ENCODE results near the gene STK26.

DNA sequence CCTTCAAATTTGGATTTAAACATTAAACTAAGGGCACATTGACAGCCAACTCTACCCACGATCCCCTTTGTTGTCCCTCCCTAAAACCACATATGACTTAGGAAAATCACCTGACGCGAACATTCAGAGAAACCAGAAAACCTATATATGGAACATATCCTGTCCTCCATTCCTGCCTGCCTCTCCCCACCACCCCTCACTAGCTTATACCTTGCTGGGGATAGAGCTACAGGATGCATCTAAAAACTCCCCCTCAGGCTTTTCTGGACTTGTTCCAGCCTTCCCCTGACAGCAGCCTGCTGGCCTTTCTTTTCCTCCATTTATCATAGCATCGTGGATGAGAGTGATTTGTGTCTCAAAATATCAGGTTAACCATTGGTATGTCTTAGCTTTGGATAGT is 8.8 kb downstream of the STK26 start:
- TF ChIP-seq CTCF (conservative IDR thresholded peaks at IDR 0.05; ENCODE audit: low read depth in 2 of 2) (no peak), EZH2 (IDR thresholded peaks at IDR 0.05; ENCODE audit: low read depth, unreplicated experiment) (no peak), STAT1 (IDR thresholded peaks at IDR 0.05; ENCODE audit: unreplicated experiment) (no peak), POLR2AphosphoS5 (IDR thresholded peaks at IDR 0.05; ENCODE audit: low read depth) (no peak), JUNB (IDR thresholded peaks at IDR 0.05; ENCODE audit: unreplicated experiment) (no peak), CREB1 (CRISPR knock-in tag; IDR thresholded peaks at IDR 0.05; ENCODE audit: low read depth) (no peak)
- TF ChIP-seq, protein P1, sequence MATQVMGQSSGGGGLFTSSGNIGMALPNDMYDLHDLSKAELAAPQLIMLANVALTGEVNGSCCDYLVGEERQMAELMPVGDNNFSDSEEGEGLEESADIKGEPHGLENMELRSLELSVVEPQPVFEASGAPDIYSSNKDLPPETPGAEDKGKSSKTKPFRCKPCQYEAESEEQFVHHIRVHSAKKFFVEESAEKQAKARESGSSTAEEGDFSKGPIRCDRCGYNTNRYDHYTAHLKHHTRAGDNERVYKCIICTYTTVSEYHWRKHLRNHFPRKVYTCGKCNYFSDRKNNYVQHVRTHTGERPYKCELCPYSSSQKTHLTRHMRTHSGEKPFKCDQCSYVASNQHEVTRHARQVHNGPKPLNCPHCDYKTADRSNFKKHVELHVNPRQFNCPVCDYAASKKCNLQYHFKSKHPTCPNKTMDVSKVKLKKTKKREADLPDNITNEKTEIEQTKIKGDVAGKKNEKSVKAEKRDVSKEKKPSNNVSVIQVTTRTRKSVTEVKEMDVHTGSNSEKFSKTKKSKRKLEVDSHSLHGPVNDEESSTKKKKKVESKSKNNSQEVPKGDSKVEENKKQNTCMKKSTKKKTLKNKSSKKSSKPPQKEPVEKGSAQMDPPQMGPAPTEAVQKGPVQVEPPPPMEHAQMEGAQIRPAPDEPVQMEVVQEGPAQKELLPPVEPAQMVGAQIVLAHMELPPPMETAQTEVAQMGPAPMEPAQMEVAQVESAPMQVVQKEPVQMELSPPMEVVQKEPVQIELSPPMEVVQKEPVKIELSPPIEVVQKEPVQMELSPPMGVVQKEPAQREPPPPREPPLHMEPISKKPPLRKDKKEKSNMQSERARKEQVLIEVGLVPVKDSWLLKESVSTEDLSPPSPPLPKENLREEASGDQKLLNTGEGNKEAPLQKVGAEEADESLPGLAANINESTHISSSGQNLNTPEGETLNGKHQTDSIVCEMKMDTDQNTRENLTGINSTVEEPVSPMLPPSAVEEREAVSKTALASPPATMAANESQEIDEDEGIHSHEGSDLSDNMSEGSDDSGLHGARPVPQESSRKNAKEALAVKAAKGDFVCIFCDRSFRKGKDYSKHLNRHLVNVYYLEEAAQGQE (IDR thresholded peaks at IDR 0.05; ENCODE audit: unreplicated experiment): no peak

All from GM23338 (cell line).